ENCODE measurements around the gene KLHL15. TPM values are rescaled to one million over a fixed set of nuclear protein-coding genes. Genes with fewer than 3 reads are reported as not detected.

KLHL15 gene
- polyA plus RNA-seq, 1 of the 3 experiments (the other 2 are of a cell fraction), result 2.4 TPM

- Histone ChIP-seq H2AFZ (ENCODE audit: low read depth) (no peak overlapping the region), H3F3A (replicated peaks; ENCODE audit: insufficient read depth) (no peaks in the 10 kb centered on the region), H3K9me2 (no peaks in the 10 kb centered on the region), H3K27me3 (ENCODE audit: insufficient read depth) (0 out of 2 replicates have a peak, but pooled peaks cover 5% of the 10 kb centered on the region), H3K4me2 (no peak overlapping the region), H3K4me1 (ENCODE audit: control insufficient read depth in 1 of 2, insufficient read depth in 2 of 2, low read depth in 1 of 2, low read length in 1 of 2) (no peaks in the 10 kb centered on the region), H4K20me1 (ENCODE audit: insufficient read depth) (no peaks in the 10 kb centered on the region), H3K27ac (ENCODE audit: low read depth in 2 of 2, low read length in 1 of 2) (no peak overlapping the region), H3K9me3 (no peaks in the 10 kb centered on the region), H3K79me2 (ENCODE audit: insufficient read depth) (peaks cover 2% of the 10 kb centered on the region; the same call in 1 of the 2 replicates), H3K4me3 (ENCODE audit: low read depth in 2 of 2, low read length in 1 of 2) (no peak overlapping the region), H3K9ac (no peak overlapping the region), H3K36me3 (replicated peaks in 1 of 2; ENCODE audit: control insufficient read depth in 1 of 2, insufficient read depth in 2 of 2, low read length in 1 of 2) (peaks cover 3 to 6% of the 10 kb centered on the region in 2 experiments)
- TF ChIP-seq RFX5 (IDR thresholded peaks at IDR 0.05; ENCODE audit: low read length), result no peak
- TF ChIP-seq USF1 (IDR thresholded peaks at IDR 0.05; ENCODE audit: borderline replicate concordance, low read depth), result no peak
- no peak for TF ChIP-seq CTCF (IDR thresholded peaks at IDR 0.05)
- TF ChIP-seq JUND (IDR thresholded peaks at IDR 0.05), result no peak
- no peak for TF ChIP-seq TAF1 (IDR thresholded peaks at IDR 0.05; ENCODE audit: borderline replicate concordance, low read depth, low read length)
- TF ChIP-seq MXI1 (IDR thresholded peaks at IDR 0.05; ENCODE audit: low read depth, low read length), result no peak
- TF ChIP-seq ZBTB33 (IDR thresholded peaks at IDR 0.05; ENCODE audit: borderline replicate concordance, low read depth), result no peak
- no peak for TF ChIP-seq MAX (IDR thresholded peaks at IDR 0.05; ENCODE audit: low read depth)
- TF ChIP-seq, protein P1, sequence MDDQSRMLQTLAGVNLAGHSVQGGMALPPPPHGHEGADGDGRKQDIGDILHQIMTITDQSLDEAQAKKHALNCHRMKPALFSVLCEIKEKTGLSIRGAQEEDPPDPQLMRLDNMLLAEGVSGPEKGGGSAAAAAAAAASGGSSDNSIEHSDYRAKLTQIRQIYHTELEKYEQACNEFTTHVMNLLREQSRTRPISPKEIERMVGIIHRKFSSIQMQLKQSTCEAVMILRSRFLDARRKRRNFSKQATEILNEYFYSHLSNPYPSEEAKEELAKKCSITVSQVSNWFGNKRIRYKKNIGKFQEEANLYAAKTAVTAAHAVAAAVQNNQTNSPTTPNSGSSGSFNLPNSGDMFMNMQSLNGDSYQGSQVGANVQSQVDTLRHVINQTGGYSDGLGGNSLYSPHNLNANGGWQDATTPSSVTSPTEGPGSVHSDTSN (IDR thresholded peaks at IDR 0.05), result no peak
- POLR2A ChIA-PET, result no interaction called here
- no peak for DNase-seq
- 73% methylated on average over 1 of the region's 1 CpG for WGBS (ENCODE audit: low lambda C conversion rate)
- CTCF ChIA-PET, result no interaction called here
Observed at GRCh38 chrX:24002167-24002566, 24.8 kb downstream of the KLHL15 start.

GRCh38 chrX:23999671-24000070 lies 27.3 kb downstream of the KLHL15 start:
- no peak for DNase-seq
- no peaks in the 10 kb centered on the region for H3K9me3 ChIP-seq
- no peak overlapping the region for H3K4me3 ChIP-seq (ENCODE audit: low read depth in 2 of 2, low read length in 1 of 2)
- WGBS (ENCODE audit: low lambda C conversion rate), result 74% methylated on average over 5 of the region's 5 CpGs
- no peak overlapping the region for H3K9ac ChIP-seq
- no peaks in the 10 kb centered on the region for H3F3A ChIP-seq (replicated peaks; ENCODE audit: insufficient read depth)
- H3K4me2 ChIP-seq, result no peak overlapping the region
- POLR2A ChIA-PET, result no interaction called here
- no peak overlapping the region for H3K27ac ChIP-seq (ENCODE audit: low read depth in 2 of 2, low read length in 1 of 2)
- H3K27me3 ChIP-seq (ENCODE audit: insufficient read depth), result 0 out of 2 replicates have a peak, but pooled peaks cover 5% of the 10 kb centered on the region
- H3K9me2 ChIP-seq, result no peaks in the 10 kb centered on the region
- no peak overlapping the region for H2AFZ ChIP-seq (ENCODE audit: low read depth)
- CTCF ChIA-PET, result interaction anchor here (1.2 kb wide), 1 partner anchor 52 kb away, joined by 4 read pairs; no protein-coding TSS in a partner anchor
- TF ChIP-seq MXI1 (IDR thresholded peaks at IDR 0.05; ENCODE audit: low read depth, low read length) (no peak), POLR2AphosphoS5 (IDR thresholded peaks at IDR 0.05; ENCODE audit: low read depth, low read length) (no peak), TCF12 (IDR thresholded peaks at IDR 0.05) (no peak), TEAD4 (IDR thresholded peaks at IDR 0.05; ENCODE audit: borderline replicate concordance, insufficient read depth) (no peak), TAF1 (IDR thresholded peaks at IDR 0.05; ENCODE audit: borderline replicate concordance, low read depth, low read length) (no peak), USF1 (IDR thresholded peaks at IDR 0.05; ENCODE audit: borderline replicate concordance, low read depth) (no peak), ZBTB33 (IDR thresholded peaks at IDR 0.05; ENCODE audit: borderline replicate concordance, low read depth) (no peak), GATA2 (CRISPR knock-in tag; IDR thresholded peaks at IDR 0.05) (no peak)
- H3K4me1 ChIP-seq (ENCODE audit: control insufficient read depth in 1 of 2, insufficient read depth in 2 of 2, low read depth in 1 of 2, low read length in 1 of 2), result no peaks in the 10 kb centered on the region
- H4K20me1 ChIP-seq (ENCODE audit: insufficient read depth), result no peaks in the 10 kb centered on the region
- H3K79me2 ChIP-seq (ENCODE audit: insufficient read depth), result peaks cover 8% of the 10 kb centered on the region
- H3K36me3 ChIP-seq (replicated peaks in 1 of 2; ENCODE audit: control insufficient read depth in 1 of 2, insufficient read depth in 2 of 2, low read length in 1 of 2), result no peaks in the 10 kb centered on the region
